Ramos (cell line): Measurements from ENCODE around the gene DLG5.

Experiments used
- in situ Hi-C: fragments of 300-500 bp; cut with MboI; formaldehyde crosslinking; loops from one replicate; pipeline ENCODE4 v1.14.3; 2022; ENCODE audit warnings: low sequenced_read_pairs; ENCODE audit not compliant: unreplicated experiment

DLG5 gene

DNA sequence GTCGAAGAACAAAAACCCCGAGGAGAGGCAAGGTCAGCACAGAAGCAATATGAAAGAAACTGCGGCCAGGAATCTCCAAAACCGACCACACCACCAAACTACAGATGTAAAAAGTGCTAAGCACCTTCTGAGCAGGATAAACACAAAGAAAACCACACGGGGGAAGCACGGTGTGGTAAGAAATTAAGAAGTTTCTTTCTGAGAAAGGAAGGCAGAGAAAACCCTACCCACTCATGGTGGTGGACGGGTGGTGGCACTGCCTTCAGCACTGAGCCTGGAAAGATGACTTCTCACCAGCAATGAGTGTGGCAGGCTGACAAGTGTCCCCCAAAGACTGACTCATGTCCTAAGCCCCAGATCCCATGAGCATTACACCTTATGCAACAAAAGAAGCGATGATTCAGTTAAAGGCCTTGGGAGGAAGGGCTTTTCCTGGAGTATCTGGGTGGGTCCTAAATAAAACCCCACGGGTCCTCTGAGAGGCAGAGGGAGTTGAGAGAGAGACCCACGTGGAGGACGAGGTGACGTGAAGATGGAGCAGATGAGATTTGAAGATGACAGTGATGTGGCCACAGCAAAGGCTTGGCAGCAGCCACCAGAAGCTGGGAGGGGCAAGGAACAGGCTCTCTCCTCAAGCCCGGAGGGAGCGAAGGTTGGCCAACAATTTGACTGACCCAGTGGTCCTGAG is 124.9 kb downstream of the DLG5 start:
- in situ Hi-C loops, result no loop called here

DNA sequence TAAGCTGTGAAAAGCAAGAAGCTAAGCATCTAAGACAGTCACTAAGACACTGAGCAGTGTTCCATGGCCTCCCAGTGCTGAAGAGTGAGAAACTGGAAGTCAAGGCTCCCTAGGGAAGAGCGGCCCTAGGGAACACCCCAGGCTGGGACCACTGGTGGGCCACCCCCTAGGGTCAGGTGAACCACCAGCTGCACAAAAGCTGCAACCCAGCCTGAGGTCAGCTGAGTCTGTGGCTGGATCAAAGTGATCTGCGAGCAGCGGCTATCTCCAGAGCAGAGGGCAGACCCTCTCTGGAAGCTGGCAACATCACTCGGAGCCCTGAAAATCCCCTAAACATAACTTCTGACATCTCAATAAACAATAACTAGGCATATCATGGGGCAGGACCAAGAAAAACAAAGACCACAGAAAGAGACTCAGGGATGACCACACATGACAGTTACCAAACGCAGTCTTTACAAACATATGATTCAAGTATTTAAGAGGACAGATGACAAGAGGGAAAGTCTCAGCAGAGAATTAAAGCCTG is 125.8 kb downstream of the DLG5 start:
- in situ Hi-C loops, result no loop called here

DNA sequence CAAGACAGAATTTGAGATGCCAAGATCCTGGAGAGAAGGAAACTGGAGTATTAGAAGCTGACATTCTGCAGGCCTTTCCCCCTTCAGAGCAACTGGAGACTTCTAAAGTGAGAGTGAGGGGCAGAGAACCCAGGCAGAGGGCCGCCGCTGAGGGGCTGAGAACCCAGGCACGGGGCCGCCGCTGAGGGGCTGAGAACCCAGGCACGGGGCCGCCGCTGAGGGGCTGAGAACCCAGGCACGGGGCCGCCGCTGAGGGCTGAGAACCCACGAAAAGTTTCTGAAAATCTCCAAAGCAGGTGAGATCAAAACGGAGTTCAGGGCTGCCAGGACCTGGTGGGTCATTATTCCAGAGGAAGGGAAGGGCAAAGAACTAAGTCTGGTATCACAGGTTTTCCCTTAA is 126.2 kb downstream of the DLG5 start:
- in situ Hi-C loops, result no loop called here

DNA sequence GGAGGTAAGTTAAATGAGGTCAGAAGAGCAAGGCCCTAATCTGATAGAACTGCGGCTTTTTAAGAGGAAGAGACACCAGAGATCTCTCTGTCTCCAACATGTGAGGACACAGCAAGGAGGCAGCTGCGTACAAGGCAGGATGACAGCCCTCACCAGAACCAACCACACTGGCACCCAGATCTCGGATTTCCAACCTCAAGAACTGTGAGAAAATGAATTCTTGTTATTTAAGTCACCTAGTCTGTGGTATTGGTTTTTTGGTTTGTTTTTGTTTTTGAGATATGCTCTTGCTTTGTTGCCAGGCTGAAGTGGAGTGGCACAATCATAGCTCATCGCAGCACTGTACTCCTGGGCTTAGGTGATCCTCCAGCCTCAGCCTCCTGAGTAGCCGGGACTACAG is 127.2 kb downstream of the DLG5 start:
- in situ Hi-C loops, result no loop called here

DNA sequence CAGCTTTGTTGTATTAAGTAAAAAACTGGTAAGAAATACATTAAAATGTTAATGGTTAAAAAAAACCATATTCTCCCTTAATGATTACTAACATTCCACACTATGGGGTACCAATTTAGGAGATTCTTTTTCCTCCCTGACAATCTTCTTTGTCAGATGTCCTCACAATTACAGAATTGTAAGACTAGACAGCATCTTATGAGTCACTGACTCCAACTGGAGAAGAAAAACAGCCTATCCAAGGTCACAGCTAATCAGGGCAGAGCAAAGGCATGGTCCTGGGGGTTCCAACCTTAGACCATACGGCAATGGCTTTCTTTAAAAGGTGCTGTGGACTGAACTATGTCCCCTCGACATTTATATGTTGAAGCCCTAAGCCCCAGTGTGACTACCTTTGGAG is 127.6 kb downstream of the DLG5 start:
- in situ Hi-C loops, result no loop called here

DNA sequence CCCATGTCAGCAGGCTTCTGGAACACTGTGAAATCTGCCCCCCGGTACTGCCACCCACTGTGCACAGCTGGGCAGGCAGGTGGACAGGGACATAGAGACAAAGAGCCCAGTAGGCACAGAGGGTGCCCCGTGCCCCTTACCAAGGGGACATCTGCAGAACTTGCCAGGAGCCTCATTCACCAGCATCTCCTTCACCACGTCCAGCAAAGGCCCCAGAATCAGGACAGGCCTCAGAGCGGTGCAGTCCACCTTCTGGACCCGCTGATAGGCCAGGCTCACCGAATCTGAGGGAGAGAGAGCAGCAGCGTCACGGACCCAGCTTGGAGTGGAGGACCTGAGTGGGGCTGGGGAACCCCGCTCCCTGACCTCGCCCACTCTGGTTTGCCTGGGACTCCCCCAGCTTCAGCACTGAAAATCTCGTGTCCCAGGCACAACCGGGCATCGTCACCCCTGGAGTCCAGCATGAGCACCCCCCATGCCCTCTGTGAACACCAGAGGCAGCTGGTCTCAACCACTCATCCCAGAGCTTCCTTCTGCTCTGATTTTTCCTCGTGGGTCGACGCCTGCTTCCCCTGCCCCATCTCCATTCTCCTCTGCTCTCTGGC is 130.1 kb downstream of the DLG5 start:
- in situ Hi-C loops, result no loop called here

DNA sequence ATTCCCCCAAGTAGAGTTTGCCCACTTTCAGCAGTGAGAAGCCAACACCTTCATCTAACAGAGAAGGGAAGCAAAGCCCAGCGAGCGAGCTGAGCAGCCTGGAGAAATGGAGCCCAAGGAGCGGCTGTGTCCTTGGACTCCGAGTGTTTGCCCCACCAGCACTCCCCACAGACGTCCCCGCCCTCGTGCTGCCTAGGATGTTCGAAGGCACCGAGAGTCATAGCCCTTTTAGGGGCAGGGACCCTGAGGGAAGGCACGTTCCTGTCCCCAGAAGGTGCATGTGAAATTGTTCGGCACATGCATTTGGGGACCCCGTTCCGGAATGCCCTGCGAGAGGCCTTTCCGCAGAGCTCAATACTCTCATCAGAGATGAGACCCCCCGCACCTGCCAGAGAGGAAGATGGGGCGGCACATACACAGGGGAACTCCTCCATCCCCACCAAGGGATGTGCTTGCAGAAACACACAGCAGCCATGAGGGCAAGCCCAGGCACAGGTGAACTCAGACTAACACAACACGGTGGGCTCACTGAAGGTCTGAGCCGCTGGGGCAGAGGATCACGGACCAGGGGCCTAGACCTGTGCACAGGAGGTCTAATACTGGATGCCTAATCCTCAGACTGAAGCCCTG is 131.0 kb downstream of the DLG5 start:
- in situ Hi-C loops, result no loop called here

DNA sequence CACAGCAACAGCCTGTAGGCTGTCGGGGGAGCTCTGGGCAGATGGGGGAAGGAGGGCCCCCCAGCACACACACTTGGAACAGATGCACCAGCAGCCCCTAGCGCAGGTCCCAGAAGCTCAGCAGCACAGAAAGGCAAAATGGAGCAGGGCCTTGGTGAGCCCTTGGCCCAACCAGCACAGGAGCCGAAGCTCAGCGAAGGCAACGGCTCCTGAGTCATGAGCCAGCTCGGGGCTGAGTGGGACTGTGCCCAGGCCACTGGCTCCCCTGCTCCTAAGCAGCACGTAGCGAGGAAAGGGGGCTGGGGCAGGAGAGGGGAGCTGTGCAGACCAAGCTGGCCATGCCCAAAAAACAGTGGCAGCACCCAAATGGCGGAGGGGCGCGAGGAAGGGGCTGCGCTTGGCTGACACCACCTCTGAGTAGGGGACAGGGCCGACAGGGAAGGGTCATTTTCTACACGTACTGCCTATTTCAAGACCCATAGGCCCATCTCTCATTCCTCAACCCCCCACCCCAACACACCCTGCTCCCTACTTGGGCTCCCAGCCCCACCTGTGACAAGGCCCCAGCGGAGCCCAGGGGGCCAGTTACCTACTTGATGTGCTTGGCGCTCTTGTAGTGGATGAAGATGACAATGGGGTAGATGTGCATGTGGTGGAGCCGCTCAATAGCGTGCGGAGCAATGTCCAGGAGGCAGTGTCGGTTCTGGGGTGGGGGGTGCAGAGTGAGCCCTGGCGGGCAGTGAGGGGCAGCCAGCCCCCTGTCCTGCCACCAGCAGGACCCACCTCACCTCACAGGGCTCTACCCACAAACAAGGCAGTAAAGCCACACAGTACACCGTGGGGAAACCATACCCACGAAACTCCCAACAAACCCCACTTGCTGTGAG is 132.1 kb downstream of the DLG5 start:
- in situ Hi-C loops, result no loop called here

DNA sequence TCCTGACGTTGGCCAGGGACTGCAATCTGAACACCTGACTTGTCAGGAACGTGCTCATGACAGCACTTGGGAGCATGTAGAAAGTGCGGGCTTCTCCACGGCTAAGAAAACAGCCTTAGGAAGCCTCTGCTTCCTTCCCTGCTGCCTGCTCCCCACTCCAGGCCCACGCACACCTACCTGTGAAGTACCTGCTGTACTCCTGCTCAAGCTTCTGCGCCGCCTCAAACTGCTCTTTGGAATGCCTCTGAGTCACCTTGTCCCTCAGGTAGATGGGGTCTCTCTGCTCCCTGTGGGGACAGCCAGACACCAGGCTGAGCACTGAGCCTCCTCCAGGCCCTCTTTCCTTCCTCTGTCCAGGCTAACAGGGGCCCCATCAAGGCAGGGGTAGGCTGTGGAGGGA is 132.7 kb downstream of the DLG5 start:
- in situ Hi-C loops, result no loop called here

DNA sequence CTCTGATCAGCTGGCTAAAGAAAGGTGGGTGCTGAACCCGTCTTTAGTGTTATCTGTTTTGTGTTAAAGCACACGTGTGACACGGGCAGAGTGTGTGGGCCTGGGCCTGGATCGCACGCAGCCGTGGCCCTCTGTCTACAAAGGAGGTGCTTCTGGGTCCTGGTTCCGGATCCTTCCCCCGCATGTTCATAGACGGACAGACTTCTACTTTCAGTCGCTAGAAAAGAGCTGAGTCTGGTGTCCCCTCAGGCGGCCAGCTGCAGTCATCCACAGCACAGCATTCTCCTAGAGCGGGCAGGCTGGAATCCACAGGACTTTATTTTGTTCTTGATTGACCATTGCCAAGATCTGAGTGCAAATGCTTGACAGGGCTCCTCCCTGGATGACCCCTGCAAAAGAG is 134.4 kb downstream of the DLG5 start:
- in situ Hi-C loops, result no loop called here

DNA sequence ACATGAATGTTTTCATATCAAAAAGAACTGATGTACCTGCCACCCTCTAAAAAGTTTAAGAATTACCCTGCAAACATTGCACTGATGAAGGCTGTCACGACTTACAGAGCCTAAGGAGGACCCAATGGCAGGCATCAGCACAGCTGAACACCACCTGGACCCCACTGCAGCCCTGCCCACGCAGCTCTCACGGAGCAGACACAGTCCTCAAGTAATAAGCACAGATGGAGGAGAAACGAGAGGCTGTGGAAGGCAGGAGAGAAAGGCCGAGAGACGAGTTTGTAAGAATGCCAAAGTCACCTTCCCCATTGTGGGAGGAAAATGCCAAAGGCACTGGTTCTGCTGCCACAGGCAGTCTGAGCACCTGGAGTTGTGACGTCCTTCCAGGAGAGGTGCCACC is 135.0 kb downstream of the DLG5 start:
- in situ Hi-C loops, result no loop called here

DNA sequence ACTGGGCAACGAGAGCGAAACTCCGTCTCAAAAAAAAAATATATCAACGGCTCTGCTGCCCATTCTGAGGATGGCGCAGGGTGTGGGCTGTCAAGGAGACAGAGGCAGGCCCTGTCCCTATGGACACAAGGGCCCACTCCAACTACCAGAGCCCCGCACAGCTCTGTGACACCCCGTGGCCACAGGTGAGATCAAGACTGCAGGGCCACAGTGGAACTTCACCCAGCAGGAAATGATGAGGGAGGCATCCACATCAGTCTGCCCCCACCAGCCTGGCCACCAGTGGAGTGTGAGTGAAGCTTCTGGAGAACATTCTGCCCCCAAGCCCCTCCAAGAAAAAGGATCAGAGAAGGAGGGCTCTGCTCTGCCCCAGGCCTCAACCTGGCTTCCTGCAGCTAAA is 136.7 kb downstream of the DLG5 start:
- in situ Hi-C loops, result no loop called here

DNA sequence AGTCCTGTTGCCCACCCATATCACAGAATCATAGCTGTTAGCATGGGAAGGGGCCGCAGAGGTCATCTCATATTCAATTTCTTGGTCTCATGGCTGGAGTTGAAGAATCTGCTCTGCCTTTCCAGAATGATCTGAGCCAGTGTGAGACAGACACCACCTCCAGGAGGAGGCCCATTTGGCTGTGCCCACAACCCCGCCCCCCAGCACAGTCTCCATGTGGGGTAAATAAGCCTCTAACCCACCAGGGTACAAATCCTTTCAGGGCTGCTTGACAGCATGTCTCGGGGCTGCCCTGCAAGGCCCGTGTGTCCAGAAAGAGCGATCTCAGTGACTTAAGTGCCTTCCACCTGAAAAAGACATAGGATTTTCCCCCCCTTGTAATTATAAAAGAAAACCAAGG is 137.5 kb downstream of the DLG5 start:
- in situ Hi-C loops, result no loop called here

DNA sequence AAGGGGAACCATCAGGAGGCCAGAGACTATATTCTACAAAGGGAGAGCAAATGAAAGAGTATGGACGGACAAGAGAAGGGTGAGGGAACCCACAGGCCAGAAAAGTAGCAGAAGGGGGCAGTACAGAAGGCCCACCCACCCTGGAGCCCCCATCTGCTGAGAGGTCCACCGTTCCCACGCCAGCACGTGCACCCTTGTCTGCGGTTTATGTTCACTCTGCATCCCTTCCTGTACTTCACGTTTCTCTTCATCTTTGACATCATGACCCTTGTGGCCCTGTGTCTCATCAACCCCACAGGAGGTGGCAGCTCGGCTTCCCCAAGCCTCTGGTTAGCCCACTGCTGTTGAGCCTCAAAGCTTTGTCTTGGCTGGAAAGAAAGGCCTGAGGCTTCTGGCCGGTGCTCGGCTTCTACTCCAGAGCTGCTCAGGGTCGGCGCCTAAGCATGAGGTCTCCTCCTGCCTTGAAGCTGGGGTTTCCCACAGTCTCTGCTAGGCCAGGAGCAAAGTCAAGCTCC is 138.0 kb downstream of the DLG5 start:
- in situ Hi-C loops, result no loop called here

DNA sequence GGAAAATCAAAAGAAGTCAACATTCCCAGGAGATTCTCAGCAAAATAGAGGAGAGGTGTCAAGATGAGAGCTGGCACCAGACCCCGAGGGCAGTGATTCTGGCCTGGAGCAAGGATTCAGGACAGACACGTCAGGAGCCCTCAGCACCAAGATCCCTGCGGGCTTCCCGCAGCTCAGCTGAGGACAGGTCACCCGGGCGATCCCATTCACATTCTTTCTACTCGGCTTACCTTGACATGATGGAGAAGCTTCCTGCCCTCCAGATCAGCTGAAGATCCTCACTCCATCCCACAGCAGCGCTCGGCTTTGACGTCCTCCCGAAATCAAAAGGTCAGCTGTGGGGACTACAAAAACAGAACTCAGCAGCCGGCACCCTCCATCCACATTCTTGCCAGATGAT is 139.1 kb downstream of the DLG5 start:
- in situ Hi-C loops, result no loop called here

DNA sequence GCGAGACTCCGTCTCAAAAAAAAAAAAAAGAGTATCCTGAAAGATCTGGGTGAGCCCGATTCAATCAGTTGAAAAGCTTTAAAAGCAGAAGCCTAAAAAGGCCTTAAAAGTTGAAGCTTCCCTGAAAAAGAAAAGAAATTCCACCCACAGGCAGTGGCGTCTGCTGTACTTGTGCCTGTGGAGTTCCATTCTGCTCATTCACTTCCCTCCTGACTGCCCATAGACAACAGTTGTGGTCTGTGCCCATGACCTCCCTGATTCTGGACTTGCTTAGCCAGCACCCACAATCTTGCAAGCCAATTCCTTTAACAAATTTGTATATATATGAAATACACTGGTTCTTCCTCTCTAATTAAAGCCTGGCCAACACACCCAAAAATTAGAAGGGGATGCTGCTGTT is 141.7 kb downstream of the DLG5 start:
- in situ Hi-C loops, result no loop called here

DNA sequence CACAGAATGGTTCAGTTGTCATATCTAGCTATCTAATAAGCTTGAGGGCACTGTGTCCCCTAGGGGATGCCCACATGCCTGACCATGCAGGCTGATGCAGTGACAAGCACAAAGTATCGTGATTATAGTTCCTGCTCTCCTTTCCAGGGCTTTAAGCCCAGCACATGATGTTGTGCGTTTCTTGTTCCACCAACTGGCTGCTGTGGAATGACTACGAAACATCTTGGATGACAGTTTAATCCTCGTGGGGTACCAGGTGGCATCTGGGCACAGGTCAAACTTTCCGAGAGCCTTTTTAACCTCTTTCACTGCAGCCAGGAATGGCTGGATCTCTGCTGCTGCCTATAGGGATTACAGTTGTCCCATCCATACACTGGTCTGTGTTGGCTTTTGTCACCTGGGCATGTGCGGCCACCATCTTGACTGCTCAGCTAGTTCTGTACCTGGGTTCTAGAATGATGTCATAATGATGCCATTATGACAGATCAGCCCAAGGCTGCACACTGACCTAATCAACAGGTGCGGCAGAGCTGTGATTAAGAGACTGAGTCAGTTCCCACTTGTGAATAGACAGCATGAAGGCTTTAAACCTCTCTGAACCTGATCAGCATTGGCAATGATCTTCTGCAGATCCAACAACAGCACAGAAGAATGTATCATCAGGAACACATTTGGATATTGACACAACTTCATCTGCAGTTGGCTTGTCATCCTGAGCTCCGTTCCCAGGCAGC is 144.1 kb downstream of the DLG5 start:
- in situ Hi-C loops, result no loop called here

DNA sequence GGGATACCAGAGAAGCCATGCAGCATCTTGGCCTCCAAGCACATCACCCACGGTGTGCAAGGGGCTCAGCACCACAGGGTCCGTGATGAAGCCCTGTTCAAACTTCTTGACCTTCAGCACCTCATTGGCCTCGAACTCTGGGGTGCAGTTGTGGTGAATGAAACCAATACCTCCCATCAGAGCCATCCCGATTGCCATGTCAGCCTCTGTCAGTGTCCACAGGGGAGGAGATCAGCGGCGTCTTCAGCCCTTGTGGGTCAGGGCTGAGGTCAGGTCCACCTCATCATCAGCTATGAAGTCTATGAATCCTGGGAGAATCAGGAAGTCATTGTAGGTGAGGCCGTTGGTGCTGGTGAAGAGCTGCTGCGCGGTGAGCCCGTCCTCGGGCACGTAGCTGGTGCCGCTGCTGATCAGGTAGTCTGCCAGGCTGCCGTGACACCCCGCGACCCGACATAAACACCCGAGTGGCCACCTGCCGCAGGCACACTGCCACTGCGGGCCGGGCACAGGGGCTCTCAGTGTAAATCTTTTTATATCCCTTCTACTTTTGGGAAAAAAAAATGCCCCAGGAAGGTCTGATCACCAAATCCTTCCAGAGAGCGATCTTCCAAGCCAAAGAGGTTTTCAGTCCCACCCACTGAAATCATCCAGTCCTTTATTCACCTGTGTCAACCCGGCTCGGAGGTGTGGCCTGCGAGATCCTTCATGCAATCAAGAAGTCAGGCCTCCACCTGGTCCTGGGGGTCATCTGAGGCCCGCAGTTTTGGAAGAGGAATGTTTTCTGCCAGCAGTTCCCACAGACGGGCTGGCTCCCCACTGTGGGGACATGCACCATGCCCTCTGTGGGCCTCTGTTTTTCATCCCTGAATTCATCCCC is 144.9 kb downstream of the DLG5 start:
- in situ Hi-C loops, result no loop called here

DNA sequence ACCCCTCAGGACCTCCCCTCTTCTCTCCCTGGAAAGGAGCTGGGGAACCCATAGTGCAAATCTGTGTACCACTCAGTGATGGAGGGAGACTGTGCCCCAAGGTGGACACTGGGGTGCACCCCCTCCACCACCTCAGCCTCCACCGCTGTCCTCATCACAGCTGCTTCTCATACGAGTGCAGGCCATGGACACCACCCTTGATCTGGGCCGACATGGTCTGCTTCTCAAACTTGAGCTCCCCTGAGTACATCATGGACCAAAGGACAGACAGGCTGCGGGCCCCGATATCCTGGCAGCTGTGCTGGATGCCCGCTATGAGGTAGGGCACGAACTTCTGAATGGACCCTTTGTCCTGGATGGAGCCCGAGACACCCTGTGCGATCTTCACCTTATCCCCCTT is 146.4 kb downstream of the DLG5 start:
- in situ Hi-C loops, result no loop called here
